ENCODE data around the gene TPP1.
A peak's percentile ranks its signal among the peaks of the same experiment; 100 is the strongest.

Gene TPP1

GRCh38 chr11:6607190-6607795 lies 11.9 kb downstream of the TPP1 start:
- peaks cover 18% of the 10 kb centered on the region for H3K36me3 ChIP-seq (ENCODE audit: control insufficient read depth, insufficient read depth, low read length)
- no peaks in the 10 kb centered on the region for H3K27me3 ChIP-seq (replicated peaks; ENCODE audit: control insufficient read depth, insufficient read depth, low read length)
- H3K4me3 ChIP-seq (replicated peaks; ENCODE audit: low read depth, low read length): peak overlapping the region; percentile 9; the same call in 1 of the 2 replicates
- no peak for DNase-seq (ENCODE audit: extremely low read depth, insufficient read length)
- TF ChIP-seq, protein P1, sequence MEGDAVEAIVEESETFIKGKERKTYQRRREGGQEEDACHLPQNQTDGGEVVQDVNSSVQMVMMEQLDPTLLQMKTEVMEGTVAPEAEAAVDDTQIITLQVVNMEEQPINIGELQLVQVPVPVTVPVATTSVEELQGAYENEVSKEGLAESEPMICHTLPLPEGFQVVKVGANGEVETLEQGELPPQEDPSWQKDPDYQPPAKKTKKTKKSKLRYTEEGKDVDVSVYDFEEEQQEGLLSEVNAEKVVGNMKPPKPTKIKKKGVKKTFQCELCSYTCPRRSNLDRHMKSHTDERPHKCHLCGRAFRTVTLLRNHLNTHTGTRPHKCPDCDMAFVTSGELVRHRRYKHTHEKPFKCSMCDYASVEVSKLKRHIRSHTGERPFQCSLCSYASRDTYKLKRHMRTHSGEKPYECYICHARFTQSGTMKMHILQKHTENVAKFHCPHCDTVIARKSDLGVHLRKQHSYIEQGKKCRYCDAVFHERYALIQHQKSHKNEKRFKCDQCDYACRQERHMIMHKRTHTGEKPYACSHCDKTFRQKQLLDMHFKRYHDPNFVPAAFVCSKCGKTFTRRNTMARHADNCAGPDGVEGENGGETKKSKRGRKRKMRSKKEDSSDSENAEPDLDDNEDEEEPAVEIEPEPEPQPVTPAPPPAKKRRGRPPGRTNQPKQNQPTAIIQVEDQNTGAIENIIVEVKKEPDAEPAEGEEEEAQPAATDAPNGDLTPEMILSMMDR (IDR thresholded peaks at IDR 0.05; ENCODE audit: insufficient read depth, low read length, poor library complexity, severe bottlenecking): no peak

DNA sequence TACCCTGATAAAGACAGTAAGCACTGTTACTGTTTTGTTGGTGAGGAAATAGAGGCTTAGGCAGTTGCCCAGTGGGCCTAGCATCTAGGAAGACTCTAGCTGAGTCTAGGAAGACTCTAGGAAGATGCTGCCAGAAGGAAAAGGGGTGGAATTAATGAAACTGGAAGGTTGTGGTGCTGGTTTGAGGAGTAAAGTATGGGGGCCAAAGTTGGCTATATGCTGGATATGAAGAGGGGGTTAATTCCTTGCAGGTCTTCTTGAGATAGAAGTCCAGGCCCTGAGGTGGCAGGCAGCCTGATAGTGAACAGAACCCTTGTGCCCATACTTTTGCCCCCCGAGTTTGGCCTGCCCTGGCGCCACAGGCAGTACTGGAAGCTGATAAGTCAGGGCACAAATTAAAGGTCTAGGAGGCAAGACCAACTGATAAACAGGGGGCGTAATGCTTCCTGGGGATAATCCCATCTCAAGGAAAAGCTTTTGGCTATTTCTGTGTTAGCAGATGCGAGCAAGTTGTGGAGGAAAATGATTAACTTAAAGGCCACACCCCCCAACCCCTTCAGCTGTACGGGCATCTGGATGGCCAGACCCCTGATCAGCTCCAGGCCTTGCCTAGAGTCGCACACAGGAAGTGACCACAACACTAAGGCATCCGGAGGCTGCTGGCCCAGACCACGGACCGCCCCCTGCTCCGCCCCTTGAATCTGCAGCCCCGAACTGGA lies 12.6 kb downstream of the TPP1 start:
- TF ChIP-seq, protein P1 (IDR thresholded peaks at IDR 0.05; ENCODE audit: insufficient read depth, low read length, poor library complexity, severe bottlenecking): no peak
- no peaks in the 10 kb centered on the region for H3K27me3 ChIP-seq (replicated peaks; ENCODE audit: control insufficient read depth, insufficient read depth, low read length)
- peak overlapping the region; percentile 12 for H3K4me3 ChIP-seq (replicated peaks; ENCODE audit: low read depth, low read length)
- peak; percentile 83 for DNase-seq (ENCODE audit: extremely low read depth, insufficient read length)
- H3K36me3 ChIP-seq (ENCODE audit: control insufficient read depth, insufficient read depth, low read length): peaks cover 19% of the 10 kb centered on the region

DNA sequence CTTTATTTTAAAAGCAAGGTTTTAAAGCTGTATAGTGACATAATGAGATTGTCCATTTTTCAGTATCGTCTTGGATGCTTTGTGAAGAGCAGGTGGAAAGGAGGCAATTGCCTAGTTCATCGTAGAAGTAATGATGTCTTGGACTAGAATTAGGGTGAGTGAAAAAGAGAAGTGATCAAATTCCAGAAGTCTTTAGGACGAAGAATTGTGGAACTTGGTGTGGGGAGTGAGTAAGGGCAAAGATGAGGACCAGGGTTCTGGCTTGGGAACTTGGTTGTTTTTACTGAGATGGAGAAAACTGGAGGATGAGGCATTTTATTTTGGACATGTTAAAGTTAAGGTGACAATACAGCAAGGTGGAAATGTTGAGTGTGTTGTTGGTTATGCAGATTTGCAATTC lies 14.4 kb downstream of the TPP1 start:
- DNase-seq (ENCODE audit: extremely low read depth, insufficient read length): no peak
- Histone ChIP-seq H3K4me3 (replicated peaks; ENCODE audit: low read depth, low read length) (peak overlapping the region; percentile 94), H3K27me3 (replicated peaks; ENCODE audit: control insufficient read depth, insufficient read depth, low read length) (no peaks in the 10 kb centered on the region), H3K36me3 (ENCODE audit: control insufficient read depth, insufficient read depth, low read length) (peaks cover 23% of the 10 kb centered on the region)
- TF ChIP-seq, protein P1 (IDR thresholded peaks at IDR 0.05; ENCODE audit: insufficient read depth, low read length, poor library complexity, severe bottlenecking): no peak

- Histone ChIP-seq H3K4me3 (replicated peaks; ENCODE audit: low read depth, low read length) (peak overlapping the region; percentile 94), H3K27me3 (replicated peaks; ENCODE audit: control insufficient read depth, insufficient read depth, low read length) (no peaks in the 10 kb centered on the region), H3K36me3 (ENCODE audit: control insufficient read depth, insufficient read depth, low read length) (peaks cover 24% of the 10 kb centered on the region)
- TF ChIP-seq, protein P1 (IDR thresholded peaks at IDR 0.05; ENCODE audit: insufficient read depth, low read length, poor library complexity, severe bottlenecking): peak; percentile 42
- DNase-seq (ENCODE audit: extremely low read depth, insufficient read length): peak; percentile 47
Observed at GRCh38 chr11:6604081-6604626, 15.1 kb downstream of the TPP1 start.

GRCh38 chr11:6603287-6604080 lies 15.7 kb downstream of the TPP1 start, which contains the start of the genes ILK and RRP8:
ILK (plus strand) TSS chr11:6603774; CDS start chr11:6604272, 498 bp downstream.
RRP8 (minus strand) TSS chr11:6603616; CDS start chr11:6603502, 114 bp downstream.
- H3K36me3 ChIP-seq (ENCODE audit: control insufficient read depth, insufficient read depth, low read length): peaks cover 26% of the 10 kb centered on the region
- H3K4me3 ChIP-seq (replicated peaks; ENCODE audit: low read depth, low read length): peak within 1 kb of the TSS; percentile 94
- DNase-seq (ENCODE audit: extremely low read depth, insufficient read length): peak; percentile 91
- TF ChIP-seq, protein P1 (IDR thresholded peaks at IDR 0.05; ENCODE audit: insufficient read depth, low read length, poor library complexity, severe bottlenecking): peak; percentile 19
- no peaks in the 10 kb centered on the region for H3K27me3 ChIP-seq (replicated peaks; ENCODE audit: control insufficient read depth, insufficient read depth, low read length)

Data from GM06990 (cell line).